Upper lobe of left lung (tissue), 4 donors: ENCODE data around the gene ATF5.

ENCODE experiments used
- CTCF ChIP-seq, 6 experiments: fragments of 450-650 bp in 4 of 6; fragments of 200-600 bp in 2 of 6; sonication (generic) in 2 of 6; IDR thresholded peaks; one replicate each; pipeline ENCODE4 v1.5.1; 2016 to 2019; ENCODE audit warnings: antibody characterized with exemption in 6 of 6
- EP300 ChIP-seq, 4 donors: sonication (generic); formaldehyde crosslinking; IDR thresholded peaks; one replicate each; pipeline ENCODE4 v1.5.1; 2017; ENCODE audit warnings: antibody characterized with exemption in 4 of 4, control low read depth in 2 of 4
- POLR2A ChIP-seq, 4 donors: fragments of 450-650 bp; IDR thresholded peaks; one replicate each; pipeline ENCODE4 v1.5.1; 2016 to 2017; ENCODE audit warnings: antibody characterized with exemption in 4 of 4, mild to moderate bottlenecking in 2 of 4

GRCh38 chr19:49911381-49912145 is 17.4 kb upstream of the ATF5 start:
- no peak for TF ChIP-seq CTCF (IDR thresholded peaks at IDR 0.05)
- TF ChIP-seq POLR2A (IDR thresholded peaks at IDR 0.05): no peak
- no peak for TF ChIP-seq EP300 (IDR thresholded peaks at IDR 0.05)
